Nephron (organoid): ENCODE results near the gene IGFL1.
"Not testable (repeated sequence)": the region's sequence is repeated elsewhere in the genome, so short reads cannot be mapped to it uniquely, and the experiment has no call there.

Experiments
- H3K27ac Mint-ChIP-seq, 3 experiments: 2 replicates each; pipeline ENCODE4 v1.8.0; 2020; ENCODE audit warnings: mixed read lengths in 3 of 3, mild to moderate bottlenecking in 2 of 3, moderate library complexity in 1 of 3
- H3K27me3 Mint-ChIP-seq: 2 replicates; pipeline ENCODE4 v1.8.0; 2021; ENCODE audit warnings: low read depth, mild to moderate bottlenecking, moderate library complexity, mixed read lengths
- H3K36me3 Mint-ChIP-seq: 2 replicates; pipeline ENCODE4 v1.8.0; 2020; ENCODE audit warnings: low read depth, mixed read lengths
- H3K4me1 Mint-ChIP-seq: 2 replicates; pipeline ENCODE4 v1.8.0; 2020; ENCODE audit warnings: mixed read lengths
- H3K4me3 Mint-ChIP-seq, 3 experiments: 2 replicates each; pipeline ENCODE4 v1.8.0; 2020; ENCODE audit warnings: mild to moderate bottlenecking in 3 of 3, mixed read lengths in 3 of 3, moderate library complexity in 2 of 3
- H3K9me3 Mint-ChIP-seq: 2 replicates; pipeline ENCODE4 v1.8.0; 2020; ENCODE audit warnings: mixed read lengths
- TF ChIP-seq, protein P1 (sequence below), 3 experiments: fragments of 200-600 bp; sonication (generic); IDR thresholded peaks; one replicate each; pipeline ENCODE4 v1.5.0; 2021; ENCODE audit warnings: antibody characterized with exemption in 3 of 3; ENCODE audit not compliant: unreplicated experiment in 3 of 3

Gene IGFL1

DNA sequence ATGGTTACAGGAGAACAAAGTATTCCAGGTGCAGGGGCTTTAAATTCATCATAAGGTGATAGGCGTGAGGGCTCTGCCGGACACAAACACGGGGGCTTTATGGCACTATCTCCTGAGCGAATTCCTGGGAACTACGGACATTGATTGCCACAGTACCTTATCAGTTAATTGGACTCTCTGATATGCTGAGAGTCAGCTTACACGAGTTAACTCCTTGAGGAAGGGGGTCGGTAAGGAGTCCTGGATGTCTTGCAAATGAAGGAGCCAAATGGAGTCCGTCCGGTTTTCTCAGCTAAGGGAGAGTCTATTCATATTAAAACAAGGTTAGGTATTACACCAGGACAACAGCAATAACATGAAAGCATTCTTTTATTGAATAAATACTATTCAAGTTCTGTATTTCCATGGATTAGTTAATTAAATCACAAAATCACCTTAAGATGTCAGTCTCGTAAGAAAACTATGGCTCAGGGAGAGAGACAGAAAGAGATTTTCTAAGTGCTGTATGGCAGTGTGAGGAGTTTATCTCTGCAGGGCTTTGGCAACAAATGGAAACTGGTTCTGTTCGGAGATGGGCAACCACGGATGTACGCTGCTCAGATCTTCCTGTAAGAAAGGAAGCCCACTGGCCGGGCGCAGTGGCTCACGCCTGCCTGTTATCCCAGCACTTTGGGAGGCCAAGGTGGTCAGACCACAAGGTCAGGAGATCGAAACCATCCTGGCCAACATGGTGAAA, 41.1 kb downstream of the IGFL1 start:
- no peak overlapping the region for H3K4me3 Mint-ChIP-seq
- peaks cover 4% of the 10 kb centered on the region for H3K4me1 Mint-ChIP-seq
- H3K27ac Mint-ChIP-seq = peak overlapping the region in 1 of 3 experiments; percentile 11
- no peaks in the 10 kb centered on the region for H3K9me3 Mint-ChIP-seq
- H3K36me3 Mint-ChIP-seq = no peaks in the 10 kb centered on the region
- H3K27me3 Mint-ChIP-seq = peaks cover 48% of the 10 kb centered on the region
- TF ChIP-seq, protein P1, sequence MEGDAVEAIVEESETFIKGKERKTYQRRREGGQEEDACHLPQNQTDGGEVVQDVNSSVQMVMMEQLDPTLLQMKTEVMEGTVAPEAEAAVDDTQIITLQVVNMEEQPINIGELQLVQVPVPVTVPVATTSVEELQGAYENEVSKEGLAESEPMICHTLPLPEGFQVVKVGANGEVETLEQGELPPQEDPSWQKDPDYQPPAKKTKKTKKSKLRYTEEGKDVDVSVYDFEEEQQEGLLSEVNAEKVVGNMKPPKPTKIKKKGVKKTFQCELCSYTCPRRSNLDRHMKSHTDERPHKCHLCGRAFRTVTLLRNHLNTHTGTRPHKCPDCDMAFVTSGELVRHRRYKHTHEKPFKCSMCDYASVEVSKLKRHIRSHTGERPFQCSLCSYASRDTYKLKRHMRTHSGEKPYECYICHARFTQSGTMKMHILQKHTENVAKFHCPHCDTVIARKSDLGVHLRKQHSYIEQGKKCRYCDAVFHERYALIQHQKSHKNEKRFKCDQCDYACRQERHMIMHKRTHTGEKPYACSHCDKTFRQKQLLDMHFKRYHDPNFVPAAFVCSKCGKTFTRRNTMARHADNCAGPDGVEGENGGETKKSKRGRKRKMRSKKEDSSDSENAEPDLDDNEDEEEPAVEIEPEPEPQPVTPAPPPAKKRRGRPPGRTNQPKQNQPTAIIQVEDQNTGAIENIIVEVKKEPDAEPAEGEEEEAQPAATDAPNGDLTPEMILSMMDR (IDR thresholded peaks at IDR 0.05; ENCODE audit: unreplicated experiment in 3 of 3) = no peak

- H3K27me3 Mint-ChIP-seq = peaks cover 43% of the 10 kb centered on the region
- TF ChIP-seq, protein P1 (IDR thresholded peaks at IDR 0.05; ENCODE audit: unreplicated experiment in 3 of 3) = no peak
- H3K36me3 Mint-ChIP-seq = no peaks in the 10 kb centered on the region
- peak overlapping the region in 2 of 3 experiments; percentile 73 to 75 for H3K27ac Mint-ChIP-seq
- H3K9me3 Mint-ChIP-seq = no peaks in the 10 kb centered on the region
- H3K4me1 Mint-ChIP-seq = peaks cover 4% of the 10 kb centered on the region
- no peak overlapping the region for H3K4me3 Mint-ChIP-seq
These were observed 42.1 kb downstream of the IGFL1 start for GRCh38 chr19:46271481-46272197.

GRCh38 chr19:46273931-46274330, 44.4 kb downstream of the IGFL1 start:
- H3K27ac Mint-ChIP-seq = not testable (repeated sequence)

GRCh38 chr19:46279177-46279576, 49.6 kb downstream of the IGFL1 start:
- no peak overlapping the region for H3K4me3 Mint-ChIP-seq
- peaks cover 13% of the 10 kb centered on the region for H3K27me3 Mint-ChIP-seq
- H3K27ac Mint-ChIP-seq = no peak overlapping the region
- H3K9me3 Mint-ChIP-seq = no peaks in the 10 kb centered on the region
- TF ChIP-seq, protein P1 (IDR thresholded peaks at IDR 0.05; ENCODE audit: unreplicated experiment in 3 of 3) = no peak
- no peaks in the 10 kb centered on the region for H3K36me3 Mint-ChIP-seq
- H3K4me1 Mint-ChIP-seq = no peaks in the 10 kb centered on the region

More at GRCh38 chr19:46273931-46274330, 44.4 kb downstream of the IGFL1 start:
- not testable (repeated sequence) for H3K4me1 Mint-ChIP-seq, H3K36me3 Mint-ChIP-seq, H3K4me3 Mint-ChIP-seq, H3K9me3 Mint-ChIP-seq
- peaks cover 33% of the 10 kb centered on the region for H3K27me3 Mint-ChIP-seq
